ENCODE measurements around the gene GFOD1.
"Not testable (repeated sequence)": the region's sequence is repeated elsewhere in the genome, so short reads cannot be mapped to it uniquely, and the experiment has no call there.

The GFOD1 gene

GRCh38 chr6:13441778-13442177 lies 45.6 kb downstream of the GFOD1 start:
- DNase-seq: no peak

- no peak for DNase-seq
Measured at GRCh38 chr6:13439644-13440043, 47.8 kb downstream of the GFOD1 start.

- no peak for DNase-seq
Measured at GRCh38 chr6:13438126-13438525, 49.3 kb downstream of the GFOD1 start.

GRCh38 chr6:13437218-13437996 lies 50.0 kb downstream of the GFOD1 start:
- DNase-seq: no peak

DNA sequence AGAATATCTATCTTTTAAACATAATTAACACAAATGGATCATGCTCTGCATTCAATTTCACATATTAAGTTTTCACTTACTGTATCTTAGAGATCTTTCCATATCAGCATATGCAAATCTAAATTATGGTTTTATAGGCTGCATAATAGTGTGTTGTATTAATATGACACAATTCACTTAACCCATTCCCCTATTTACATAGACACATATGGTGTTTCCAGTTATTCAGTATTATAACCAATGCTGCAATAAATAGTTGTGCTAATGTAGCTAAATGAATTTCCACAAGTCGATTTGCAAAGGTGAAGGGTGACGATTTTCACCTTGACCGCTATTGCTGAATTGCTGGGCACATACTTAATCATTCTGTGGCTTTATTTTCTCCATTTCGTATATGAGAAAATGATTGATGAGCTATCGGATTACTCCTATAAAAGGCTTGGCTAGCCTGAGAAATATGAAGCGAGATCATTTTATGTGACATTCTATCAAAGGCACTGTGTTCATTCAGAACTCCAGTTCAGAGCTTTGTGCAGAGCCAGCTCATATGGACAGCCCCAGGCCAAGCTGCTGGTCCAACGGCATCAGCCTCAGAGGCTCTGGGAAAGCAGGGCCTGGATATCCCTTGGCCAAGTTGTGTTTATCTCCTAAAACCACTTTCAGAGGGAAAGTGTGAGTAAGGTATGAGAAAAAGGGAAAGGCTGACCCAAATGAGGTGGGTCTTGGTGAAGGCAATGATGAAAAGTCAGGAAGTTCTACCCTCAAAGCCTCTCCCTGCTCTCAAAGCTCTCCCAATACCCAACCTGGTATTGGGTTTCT lies 50.8 kb downstream of the GFOD1 start:
- DNase-seq: no peak

GRCh38 chr6:13435477-13436246 lies 51.7 kb downstream of the GFOD1 start:
- no peak for DNase-seq

DNA sequence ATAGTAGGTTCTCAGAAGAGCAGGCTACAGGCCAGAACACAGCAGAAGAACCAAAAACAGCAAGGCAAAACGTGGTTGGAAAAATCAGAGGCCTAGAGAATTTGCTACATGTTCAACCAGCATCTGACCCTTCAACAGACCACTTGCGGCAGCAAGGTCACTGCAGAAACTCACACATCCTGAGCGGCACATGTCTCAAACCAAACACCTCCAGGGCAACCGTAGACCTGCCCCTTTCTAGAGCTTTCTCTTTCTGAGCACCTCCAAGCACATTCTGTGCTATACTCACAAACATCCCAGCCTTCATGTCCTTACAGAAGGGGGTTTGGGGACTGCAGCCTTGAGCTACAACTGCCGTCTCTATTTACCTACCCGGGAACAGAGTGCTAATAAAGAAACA lies 52.6 kb downstream of the GFOD1 start:
- DNase-seq: no peak

DNA sequence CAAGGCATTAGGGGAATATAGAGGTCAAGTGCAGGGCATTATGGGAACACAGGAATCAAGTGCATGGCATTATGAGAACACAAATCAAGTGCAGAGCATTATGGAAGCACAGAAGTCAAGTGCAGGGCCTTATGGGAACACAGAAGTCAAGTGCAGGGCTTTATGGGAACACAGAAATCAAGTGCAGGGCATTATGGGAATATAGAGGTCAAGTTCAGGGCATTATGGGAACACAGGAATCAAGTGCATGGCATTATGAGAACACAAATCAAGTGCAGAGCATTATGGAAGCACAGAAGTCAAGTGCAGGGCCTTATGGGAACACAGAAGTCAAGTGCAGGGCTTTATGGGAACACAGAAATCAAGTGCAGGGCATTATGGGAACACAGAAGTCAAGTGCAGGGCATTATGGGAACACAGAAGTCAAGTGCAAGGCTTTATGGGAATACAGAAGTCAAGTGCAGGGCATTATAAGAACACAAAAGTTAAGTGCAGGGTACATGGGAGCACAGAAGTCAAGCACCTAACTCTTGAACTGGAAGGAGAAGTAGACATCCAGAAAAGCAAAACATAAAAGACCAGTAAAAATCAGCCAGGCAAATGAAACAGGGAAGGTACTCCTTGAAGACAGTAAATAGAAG lies 53.1 kb downstream of the GFOD1 start:
- not testable (repeated sequence) for DNase-seq

GRCh38 chr6:13433709-13434121 lies 53.7 kb downstream of the GFOD1 start:
- DNase-seq: no peak

DNA sequence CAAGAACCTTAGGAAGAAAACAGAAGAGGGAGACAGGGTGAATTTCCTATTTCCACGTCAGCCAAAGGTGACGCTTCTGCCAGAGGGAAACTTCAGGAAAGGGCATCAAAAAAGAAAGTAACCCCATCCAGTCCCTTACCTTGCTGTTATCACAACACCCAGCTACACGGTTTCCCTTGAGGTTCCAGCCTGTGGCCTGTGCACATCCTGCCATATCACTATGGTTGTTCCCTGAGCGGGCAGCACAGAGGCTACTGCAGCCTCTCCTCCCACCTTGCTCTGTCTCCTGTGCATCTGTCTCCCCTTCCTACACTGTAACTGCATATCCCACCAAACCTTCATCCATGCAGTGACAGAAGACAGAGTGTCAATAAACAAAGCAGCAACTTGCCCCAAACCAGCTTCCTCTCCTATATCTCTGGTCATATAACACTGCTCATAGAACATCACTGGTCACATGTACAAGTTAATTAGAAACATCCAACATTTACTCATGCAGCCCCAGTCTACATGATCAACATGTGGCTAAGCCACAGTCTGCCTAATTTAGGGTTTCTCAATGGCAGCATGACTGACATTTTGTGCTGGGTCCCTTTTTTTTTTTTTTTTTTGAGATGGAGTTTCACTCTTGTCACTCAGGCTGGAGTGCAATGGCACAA lies 54.7 kb downstream of the GFOD1 start:
- no peak for DNase-seq

GRCh38 chr6:13431861-13432465 lies 55.4 kb downstream of the GFOD1 start:
- DNase-seq: no peak

DNA sequence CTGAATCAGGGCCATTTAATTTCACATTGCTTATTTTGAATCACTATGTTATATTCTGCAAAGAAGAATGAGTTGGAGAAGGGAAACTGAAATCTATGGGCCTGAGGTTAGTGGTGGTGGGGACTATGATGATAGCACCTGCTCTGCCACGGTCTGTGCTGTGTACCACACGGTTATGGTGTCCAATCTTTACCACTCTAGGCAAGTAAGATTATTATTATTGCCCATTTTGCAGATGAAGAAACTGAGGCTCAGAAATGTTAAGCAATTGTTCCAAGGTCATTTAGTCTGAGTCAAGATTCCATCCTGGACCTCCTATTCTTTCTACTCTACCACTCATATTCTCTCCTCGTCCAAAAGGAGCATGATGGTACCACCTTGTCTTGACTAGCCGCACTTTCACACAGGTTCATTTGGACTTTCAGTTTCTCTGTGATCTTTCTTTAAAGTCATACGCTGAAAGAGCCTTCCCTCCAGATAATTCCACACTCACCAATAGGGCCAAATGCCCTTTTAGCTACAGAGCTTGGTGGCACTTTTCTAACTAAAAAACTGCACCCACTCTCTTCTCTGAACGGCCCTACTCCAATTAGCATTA lies 56.2 kb downstream of the GFOD1 start:
- no peak for DNase-seq

GRCh38 chr6:13429406-13429753 lies 58.0 kb downstream of the GFOD1 start:
- no peak for DNase-seq

DNA sequence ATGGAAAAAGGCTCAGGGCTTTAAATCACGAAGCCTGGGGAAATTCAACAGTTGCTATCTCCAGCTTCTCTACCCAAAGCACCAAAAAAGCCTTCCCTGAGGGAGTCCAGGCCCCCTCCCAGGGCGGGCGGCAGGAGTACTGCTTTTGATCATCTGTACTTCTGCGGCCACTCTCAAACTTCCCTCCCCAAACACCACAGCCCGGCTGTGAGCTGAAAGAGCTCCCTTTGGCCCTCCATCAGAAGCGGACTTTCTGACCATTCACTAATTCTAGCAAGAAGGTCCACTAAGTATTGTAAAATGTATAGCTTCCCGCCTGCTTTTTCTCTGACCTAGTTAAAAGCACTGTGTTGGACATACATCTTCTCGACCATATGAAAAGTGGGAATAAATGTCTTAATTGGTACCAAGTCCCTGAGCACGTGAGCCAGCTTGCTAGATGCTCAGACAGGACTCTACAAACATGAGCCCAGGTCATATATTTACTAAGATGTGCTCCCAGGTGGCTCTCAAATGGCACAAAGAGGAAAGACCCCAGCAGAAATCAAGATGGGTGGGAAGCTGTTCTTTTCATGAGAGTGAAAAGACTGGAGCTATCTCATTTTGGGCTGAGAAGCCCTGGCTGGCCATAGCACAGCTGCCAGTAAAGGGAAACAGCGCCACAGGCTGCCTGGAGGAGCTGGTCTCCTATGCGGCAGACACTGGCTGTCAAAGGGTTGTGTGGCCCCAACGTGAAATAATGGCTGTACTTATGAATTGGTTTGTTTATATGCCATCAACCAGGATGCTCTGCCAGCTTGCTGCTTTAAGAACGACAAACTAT lies 58.6 kb downstream of the GFOD1 start:
- no peak for DNase-seq

DNA sequence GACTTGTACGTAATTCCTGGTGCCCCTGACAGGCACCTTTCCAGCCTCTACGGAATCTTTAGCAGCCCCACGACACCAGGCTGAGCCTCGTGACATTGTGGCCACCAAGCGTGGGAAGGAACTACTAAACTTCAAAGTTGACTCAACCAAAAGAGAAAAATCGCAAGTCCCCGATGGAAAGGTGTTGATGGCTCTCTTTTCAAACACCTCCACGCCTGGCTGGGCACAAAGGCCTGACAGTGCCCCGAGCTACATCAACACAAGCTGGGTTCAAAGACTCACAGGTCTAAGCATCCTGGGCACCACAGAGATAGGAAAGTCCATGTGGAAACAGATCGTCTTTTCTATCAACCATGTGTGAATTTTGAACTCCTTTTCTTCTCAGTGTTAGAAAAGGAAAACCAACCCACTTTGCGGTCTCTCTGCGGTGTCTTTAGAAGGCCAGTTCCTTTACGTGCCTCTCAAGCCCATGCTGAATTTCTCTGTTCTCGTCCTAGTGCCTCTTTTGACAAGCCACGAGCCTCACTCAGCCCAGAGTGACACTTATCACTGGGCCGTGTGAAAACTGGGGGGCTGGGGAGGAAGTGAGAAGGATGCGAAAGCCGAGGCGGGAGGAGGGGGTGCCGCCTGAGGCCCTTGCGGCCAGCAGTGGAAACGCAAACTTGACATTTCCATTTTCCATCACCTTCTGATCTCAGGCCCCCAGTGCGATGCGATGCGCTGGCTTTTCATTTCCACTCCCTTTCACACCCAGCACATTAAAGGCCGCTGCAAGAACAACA lies 59.4 kb downstream of the GFOD1 start:
- DNase-seq: no peak

- DNase-seq: no peak
Measured at GRCh38 chr6:13427316-13427715, 60.1 kb downstream of the GFOD1 start.

DNA sequence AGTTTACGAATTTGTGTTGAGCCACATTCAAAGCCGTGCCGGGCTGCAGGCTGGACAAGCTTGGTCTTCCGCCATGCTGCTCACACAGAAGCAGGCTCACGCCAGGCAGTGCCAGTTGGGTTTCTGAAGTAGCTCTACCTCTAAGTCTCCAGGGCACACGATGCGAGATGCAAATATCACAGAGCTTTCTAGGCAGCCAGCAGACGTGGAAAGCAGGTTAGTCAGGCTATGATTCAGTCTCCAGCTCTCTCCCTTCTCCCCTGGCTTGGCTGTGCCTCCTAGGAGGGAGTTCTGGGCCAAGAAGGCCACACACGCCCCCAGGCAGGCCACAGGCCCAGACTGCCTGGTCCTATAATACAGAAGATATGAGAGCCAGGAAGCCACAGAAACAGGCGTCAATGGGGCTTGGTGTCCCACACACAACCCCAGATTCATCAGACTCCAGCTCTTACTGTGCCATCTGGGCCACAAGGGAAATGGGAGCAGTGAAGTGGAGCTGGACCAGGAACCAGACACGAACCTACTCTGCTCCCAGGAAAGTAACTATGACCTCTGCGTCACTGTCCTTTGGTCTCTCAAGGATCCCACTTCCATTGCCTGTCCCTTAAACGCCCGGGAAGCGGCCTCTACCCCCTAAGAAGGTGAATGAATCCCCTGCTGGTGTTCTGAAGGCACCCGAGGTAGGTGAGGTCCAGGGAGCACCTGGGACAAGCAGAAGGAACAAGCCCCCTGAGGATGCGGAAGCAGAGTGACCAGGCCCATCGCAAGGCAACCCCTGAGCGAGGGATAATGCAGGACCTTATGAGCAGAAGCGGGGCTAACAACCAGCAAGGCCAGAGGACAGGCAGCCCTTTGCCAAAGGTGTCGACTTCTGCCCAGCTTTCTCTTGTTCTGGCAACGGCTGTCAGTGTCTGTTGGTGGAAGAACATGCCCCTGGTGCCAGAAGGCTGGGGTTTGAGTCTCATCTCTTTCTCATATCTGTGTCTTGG lies 61.2 kb downstream of the GFOD1 start:
- DNase-seq: no peak

DNA sequence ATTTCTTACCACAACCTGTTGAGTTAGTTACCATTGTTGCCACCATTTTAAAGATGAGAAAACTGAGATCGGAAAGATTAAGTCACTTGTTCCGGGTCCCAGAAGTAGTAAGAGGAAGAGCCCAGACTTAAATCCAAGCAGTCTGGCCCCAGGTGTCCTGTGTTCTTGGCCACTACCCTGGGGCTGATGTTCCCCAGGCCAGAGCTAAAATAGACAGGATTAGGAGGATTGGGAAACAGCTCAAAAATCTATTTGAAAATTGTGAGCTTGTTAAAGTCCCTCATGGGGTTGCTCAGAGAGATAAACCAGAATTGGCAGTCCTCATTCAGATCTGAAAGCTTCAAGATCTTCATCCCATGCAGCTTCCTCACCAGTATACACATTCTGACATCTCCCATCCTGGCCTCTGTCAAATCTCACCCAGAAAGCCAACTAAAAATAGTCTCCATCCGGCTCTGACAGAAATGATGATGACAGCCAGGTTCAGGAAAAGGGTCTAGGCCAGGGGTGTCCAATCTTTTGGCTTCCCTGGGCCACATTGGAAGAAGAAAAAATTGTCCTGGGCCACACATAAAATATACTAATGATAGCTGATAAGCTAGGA lies 62.0 kb downstream of the GFOD1 start:
- DNase-seq: no peak
